ENCODE results near the gene SH3PXD2A.

The SH3PXD2A gene

GRCh38 chr10:103599907-103600306, 255.5 kb downstream of the SH3PXD2A start:
- Mint-ChIP-seq H3K36me3 (peaks cover 17 to 19% of the 10 kb centered on the region in 2 donors), H3K9me3 (no peaks in the 10 kb centered on the region), H3K4me1 (peaks cover 0 to 2% of the 10 kb centered on the region in 2 donors), H3K27ac (no peak overlapping the region), H3K4me3 (no peak overlapping the region), H3K27me3 (no peaks in the 10 kb centered on the region)
- DNase-seq (no peak), ATAC-seq (replicated peaks) (no peak)

- Mint-ChIP-seq H3K9me3 (no peaks in the 10 kb centered on the region), H3K4me1 (peaks cover 0 to 2% of the 10 kb centered on the region in 2 donors), H3K27ac (no peak overlapping the region)
Observed at GRCh38 chr10:103599211-103599610, 256.2 kb downstream of the SH3PXD2A start.

GRCh38 chr10:103598654-103599115, 256.7 kb downstream of the SH3PXD2A start:
- peaks cover 0 to 2% of the 10 kb centered on the region in 2 donors for H3K4me1 Mint-ChIP-seq
- ATAC-seq (replicated peaks) (peak in 1 of 2 donors; percentile 41), DNase-seq (no peak)
- no peak overlapping the region for H3K4me3 Mint-ChIP-seq
- H3K27ac Mint-ChIP-seq, result no peak overlapping the region
- H3K36me3 Mint-ChIP-seq, result peaks cover 16 to 17% of the 10 kb centered on the region in 2 donors
- no peaks in the 10 kb centered on the region for H3K9me3 Mint-ChIP-seq
- no peaks in the 10 kb centered on the region for H3K27me3 Mint-ChIP-seq

More at GRCh38 chr10:103599211-103599610, 256.2 kb downstream of the SH3PXD2A start:
- Mint-ChIP-seq H3K4me3 (no peak overlapping the region), H3K27me3 (no peaks in the 10 kb centered on the region), H3K36me3 (peaks cover 17 to 19% of the 10 kb centered on the region in 2 donors)
- DNase-seq, result no peak
- ATAC-seq (replicated peaks), result no peak

GRCh38 chr10:103597003-103597402, 258.4 kb downstream of the SH3PXD2A start:
- ATAC-seq (replicated peaks) (no peak), DNase-seq (no peak)
- Mint-ChIP-seq H3K27me3 (no peaks in the 10 kb centered on the region), H3K4me3 (no peak overlapping the region), H3K4me1 (peaks cover 0 to 3% of the 10 kb centered on the region in 2 donors), H3K27ac (no peak overlapping the region), H3K9me3 (no peaks in the 10 kb centered on the region), H3K36me3 (peaks cover 6% of the 10 kb centered on the region in 2 donors)

- DNase-seq (no peak), ATAC-seq (replicated peaks) (no peak)
- no peaks in the 10 kb centered on the region for H3K27me3 Mint-ChIP-seq
- no peak overlapping the region for H3K27ac Mint-ChIP-seq
- no peak overlapping the region for H3K4me3 Mint-ChIP-seq
- peaks cover 0 to 3% of the 10 kb centered on the region in 2 donors for H3K4me1 Mint-ChIP-seq
- peaks cover 2 to 3% of the 10 kb centered on the region in 2 donors for H3K36me3 Mint-ChIP-seq
- no peaks in the 10 kb centered on the region for H3K9me3 Mint-ChIP-seq
Observed at GRCh38 chr10:103595933-103596726, 259.2 kb downstream of the SH3PXD2A start.

- no peaks in the 10 kb centered on the region for H3K36me3 Mint-ChIP-seq
Observed at GRCh38 chr10:103593022-103593570, 262.3 kb downstream of the SH3PXD2A start.

GRCh38 chr10:103592186-103593021, 263.0 kb downstream of the SH3PXD2A start:
- DNase-seq (no peak), ATAC-seq (replicated peaks) (peak; percentile 84 to 87)
- no peak overlapping the region for H3K27ac Mint-ChIP-seq
- H3K4me3 Mint-ChIP-seq, result no peak overlapping the region
- no peaks in the 10 kb centered on the region for H3K9me3 Mint-ChIP-seq
- no peaks in the 10 kb centered on the region for H3K27me3 Mint-ChIP-seq
- H3K36me3 Mint-ChIP-seq, result no peaks in the 10 kb centered on the region
- H3K4me1 Mint-ChIP-seq, result peaks cover 0 to 2% of the 10 kb centered on the region in 2 donors

More at GRCh38 chr10:103593022-103593570, 262.3 kb downstream of the SH3PXD2A start:
- no peaks in the 10 kb centered on the region for H3K9me3 Mint-ChIP-seq
- no peak overlapping the region for H3K4me3 Mint-ChIP-seq
- H3K4me1 Mint-ChIP-seq, result peaks cover 0 to 2% of the 10 kb centered on the region in 2 donors
- no peak overlapping the region for H3K27ac Mint-ChIP-seq
- ATAC-seq (replicated peaks) (no peak), DNase-seq (no peak)
- no peaks in the 10 kb centered on the region for H3K27me3 Mint-ChIP-seq

GRCh38 chr10:103590744-103591291, 264.6 kb downstream of the SH3PXD2A start:
- Mint-ChIP-seq H3K36me3 (peaks cover 0 to 4% of the 10 kb centered on the region in 2 donors), H3K27me3 (no peaks in the 10 kb centered on the region), H3K27ac (no peak overlapping the region), H3K4me3 (no peak overlapping the region), H3K4me1 (peaks cover 0 to 4% of the 10 kb centered on the region in 2 donors), H3K9me3 (no peaks in the 10 kb centered on the region)
- ATAC-seq (replicated peaks), result no peak
- DNase-seq, result no peak

GRCh38 chr10:103590060-103590459, 265.3 kb downstream of the SH3PXD2A start:
- peaks cover 0 to 4% of the 10 kb centered on the region in 2 donors for H3K36me3 Mint-ChIP-seq
- no peak overlapping the region for H3K27ac Mint-ChIP-seq
- H3K4me3 Mint-ChIP-seq, result no peak overlapping the region
- no peaks in the 10 kb centered on the region for H3K27me3 Mint-ChIP-seq
- ATAC-seq (replicated peaks) (no peak), DNase-seq (no peak)
- H3K9me3 Mint-ChIP-seq, result no peaks in the 10 kb centered on the region
- H3K4me1 Mint-ChIP-seq, result peaks cover 2 to 5% of the 10 kb centered on the region in 2 donors

- DNase-seq, result no peak
- Mint-ChIP-seq H3K4me3 (no peak overlapping the region), H3K4me1 (peaks cover 6 to 7% of the 10 kb centered on the region in 2 donors), H3K27ac (no peak overlapping the region), H3K36me3 (peaks cover 0 to 4% of the 10 kb centered on the region in 2 donors), H3K9me3 (no peaks in the 10 kb centered on the region), H3K27me3 (no peaks in the 10 kb centered on the region)
- ATAC-seq (replicated peaks), result no peak
Observed at GRCh38 chr10:103589074-103589630, 266.2 kb downstream of the SH3PXD2A start.

- Mint-ChIP-seq H3K9me3 (no peaks in the 10 kb centered on the region), H3K27ac (peak overlapping the region; percentile 52), H3K27me3 (peaks cover 0 to 7% of the 10 kb centered on the region in 2 donors), H3K4me3 (no peak overlapping the region), H3K4me1 (peaks cover 8 to 11% of the 10 kb centered on the region in 2 donors), H3K36me3 (peaks cover 0 to 4% of the 10 kb centered on the region in 2 donors)
- ATAC-seq (replicated peaks), result no peak
- no peak for DNase-seq
Observed at GRCh38 chr10:103587073-103587472, 268.3 kb downstream of the SH3PXD2A start.

- Mint-ChIP-seq H3K27ac (peak overlapping the region; percentile 25), H3K9me3 (no peaks in the 10 kb centered on the region)
- no peak for ATAC-seq (replicated peaks)
Observed at GRCh38 chr10:103585011-103585405, 270.4 kb downstream of the SH3PXD2A start.

GRCh38 chr10:103584216-103585010, 271.0 kb downstream of the SH3PXD2A start:
- ATAC-seq (replicated peaks) (peak; percentile 71 to 75), DNase-seq (no peak)
- Mint-ChIP-seq H3K36me3 (peaks cover 0 to 4% of the 10 kb centered on the region in 2 donors), H3K9me3 (no peaks in the 10 kb centered on the region), H3K4me3 (peak overlapping the region; percentile 76 to 78), H3K4me1 (peaks cover 8 to 11% of the 10 kb centered on the region in 2 donors), H3K27ac (peak overlapping the region; percentile 82), H3K27me3 (peaks cover 0 to 7% of the 10 kb centered on the region in 2 donors)

More at GRCh38 chr10:103585011-103585405, 270.4 kb downstream of the SH3PXD2A start:
- Mint-ChIP-seq H3K4me1 (peaks cover 8 to 11% of the 10 kb centered on the region in 2 donors), H3K36me3 (peaks cover 0 to 4% of the 10 kb centered on the region in 2 donors), H3K27me3 (peaks cover 0 to 7% of the 10 kb centered on the region in 2 donors), H3K4me3 (peak overlapping the region; percentile 69 to 76)
- DNase-seq, result no peak

Data from stimulated activated naive B cell treated with anti-CD40 and anti-IgM and Interleukin-4, amounts not matched to agents 10 μg/mL and 1 μg/mL and 100 μg/mL, for 72 hours (primary cell).